ENCODE measurements around the gene BRSK1.

GRCh38 chr19:55284405-55285058 is 735 bp downstream of the BRSK1 start:
- no peak for TF ChIP-seq CTCF (IDR thresholded peaks at IDR 0.05; ENCODE audit: borderline replicate concordance, extremely low read depth, low read length, poor library complexity, severe bottlenecking)
- TF ChIP-seq EZH2 (IDR thresholded peaks at IDR 0.05; ENCODE audit: borderline replicate concordance, low read depth, low read length, severe bottlenecking): no peak
